GM19238 (cell line): Measurements from ENCODE around the gene ICE1.
"Not testable (repeated sequence)": the region's sequence is repeated elsewhere in the genome, so short reads cannot be mapped to it uniquely, and the experiment has no call there.

Source experiments
- DNase-seq: peaks from one replicate; pipeline ENCODE4 v3.0.0; 2011; ENCODE audit warnings: low spot score; ENCODE audit not compliant: insufficient read length

The ICE1 gene

GRCh38 chr5:5487585-5488360, 65.3 kb downstream of the ICE1 start:
- no peak for DNase-seq

GRCh38 chr5:5490774-5491347, 68.4 kb downstream of the ICE1 start:
- no peak for DNase-seq

- DNase-seq, result peak; percentile 21
These were observed 69.8 kb downstream of the ICE1 start for GRCh38 chr5:5492087-5492933.

GRCh38 chr5:5492934-5493271, 70.4 kb downstream of the ICE1 start:
- not testable (repeated sequence) for DNase-seq

- DNase-seq, result peak; percentile 38
These were observed 72.3 kb downstream of the ICE1 start for GRCh38 chr5:5494489-5495402.

- DNase-seq, result peak; percentile 37
These were observed 74.8 kb downstream of the ICE1 start for GRCh38 chr5:5497152-5497788.

- DNase-seq, result no peak
These were observed 77.0 kb downstream of the ICE1 start for GRCh38 chr5:5499442-5499841.

- DNase-seq, result no peak
These were observed 81.8 kb downstream of the ICE1 start for GRCh38 chr5:5504325-5504724.

GRCh38 chr5:5505815-5506214, 83.3 kb downstream of the ICE1 start:
- DNase-seq, result no peak

- DNase-seq, result no peak
These were observed 85.9 kb downstream of the ICE1 start for GRCh38 chr5:5508391-5508790.

- DNase-seq, result no peak
These were observed 89.5 kb downstream of the ICE1 start for GRCh38 chr5:5511904-5512416.

GRCh38 chr5:5512543-5512942, 90.1 kb downstream of the ICE1 start:
- no peak for DNase-seq

GRCh38 chr5:5520622-5521021, 98.1 kb downstream of the ICE1 start:
- DNase-seq, result not testable (repeated sequence)

GRCh38 chr5:5521029-5521428, 98.6 kb downstream of the ICE1 start:
- no peak for DNase-seq

GRCh38 chr5:5521478-5521877, 99.0 kb downstream of the ICE1 start:
- DNase-seq, result no peak

- DNase-seq, result no peak
These were observed 99.9 kb downstream of the ICE1 start for GRCh38 chr5:5522336-5522735.

GRCh38 chr5:5523066-5523505, 100.6 kb downstream of the ICE1 start:
- DNase-seq, result peak; percentile 15

GRCh38 chr5:5524327-5524726, 101.8 kb downstream of the ICE1 start:
- no peak for DNase-seq

- no peak for DNase-seq
These were observed 108.9 kb downstream of the ICE1 start for GRCh38 chr5:5531371-5531770.

- no peak for DNase-seq
These were observed 110.0 kb downstream of the ICE1 start for GRCh38 chr5:5532306-5533076.
